Endodermal cell (in vitro differentiated cells): Measurements from ENCODE around the gene NF1. TPM values are rescaled to one million over a fixed set of nuclear protein-coding genes. Genes with fewer than 3 reads are reported as not detected.

Source experiments
- DNase-seq: peaks from one replicate; pipeline ENCODE4 v3.0.0-alpha.2; 2017
- H3K27ac ChIP-seq: 2 replicates; pipeline ENCODE4 v1.5.1; 2013; ENCODE audit warnings: mild to moderate bottlenecking, low read depth, low read length, moderate library complexity
- H3K27me3 ChIP-seq: 2 replicates; pipeline ENCODE4 v1.6.1; 2013; ENCODE audit warnings: mild to moderate bottlenecking, low read length, moderate library complexity; ENCODE audit not compliant: insufficient read depth, control insufficient read depth, poor library complexity, severe bottlenecking
- H3K36me3 ChIP-seq: 2 replicates; pipeline ENCODE4 v1.7.0; 2013; ENCODE audit warnings: mild to moderate bottlenecking, low read length, moderate library complexity; ENCODE audit not compliant: control insufficient read depth, insufficient read depth
- H3K4me1 ChIP-seq: one replicate; pipeline ENCODE4 v1.7.0; 2013; ENCODE audit warnings: low read length; ENCODE audit not compliant: control insufficient read depth, insufficient read depth
- H3K4me3 ChIP-seq: 2 replicates; pipeline ENCODE4 v1.5.1; 2013; ENCODE audit warnings: mild to moderate bottlenecking, low read length, moderate library complexity
- H3K9ac ChIP-seq: 2 replicates; pipeline ENCODE4 v1.6.1; 2013; ENCODE audit warnings: mild to moderate bottlenecking, low read length, moderate library complexity; ENCODE audit not compliant: poor library complexity, severe bottlenecking; ENCODE audit errors: extremely low read depth
- H3K9me3 ChIP-seq: 2 replicates; pipeline ENCODE4 v1.6.1; 2013; ENCODE audit warnings: mild to moderate bottlenecking, low read length, moderate library complexity; ENCODE audit not compliant: control insufficient read depth
- H3K27ac Mint-ChIP-seq: 2 replicates; pipeline ENCODE4 v1.8.0; 2020; ENCODE audit warnings: mixed read lengths
- H3K27me3 Mint-ChIP-seq: 2 replicates; pipeline ENCODE4 v1.8.0; 2021; ENCODE audit warnings: mild to moderate bottlenecking, mixed read lengths; ENCODE audit not compliant: insufficient read depth
- H3K36me3 Mint-ChIP-seq: 2 replicates; pipeline ENCODE4 v1.8.0; 2020; ENCODE audit warnings: low read depth, mixed read lengths
- H3K4me1 Mint-ChIP-seq: 2 replicates; pipeline ENCODE4 v1.8.0; 2020; ENCODE audit warnings: mixed read lengths
- H3K4me3 Mint-ChIP-seq: 2 replicates; pipeline ENCODE4 v1.8.0; 2020; ENCODE audit warnings: mild to moderate bottlenecking, moderate library complexity, mixed read lengths
- H3K9me3 Mint-ChIP-seq: 2 replicates; pipeline ENCODE4 v1.8.0; 2020; ENCODE audit warnings: mild to moderate bottlenecking, mixed read lengths
- CTCF ChIP-seq: fragments of 200-600 bp; sonication (generic); conservative IDR thresholded peaks from 2 replicates; pipeline ENCODE4 v1.5.0; 2021; ENCODE audit warnings: antibody characterized with exemption, mild to moderate bottlenecking
- WGBS, 2 experiments: methylation state at CpG; one replicate each; pipeline versions ENCODE4 v1.1.5 to v1.1.7; 2013; ENCODE audit warnings: missing lambda C conversion rate in 2 of 2, mixed read lengths in 1 of 2; ENCODE audit not compliant: insufficient coverage in 1 of 2, insufficient read length in 1 of 2; 5-methylcytosine and 5-hydroxymethylcytosine counted together
- total RNA-seq, 2 donors: library from RNA; stranded (reverse); fragmentation: NEBNext Ultra II Directional in 1 of 2; extraction: Animal tissue kit (Norgen Biotek cat#: 25700) in 1 of 2; gene quantifications; 2 replicates in 1 of 2; 3 replicates in 1 of 2; pipeline ENCODE4 v1.2.1, GENCODE V29; 2021

Gene NF1
- total RNA-seq, 2 donors from 2014 or later = 61.9 to 69.3 TPM

- no peak for DNase-seq
- 92 to 93% methylated on average over 2 to 4 of the region's 4 CpGs for WGBS, 2 experiments
Measured at GRCh38 chr17:31134576-31134975, 39.8 kb downstream of the NF1 start.

GRCh38 chr17:31136319-31136718 lies 41.5 kb downstream of the NF1 start:
- H3K9ac ChIP-seq = no peak overlapping the region
- TF ChIP-seq CTCF = no peak
- Mint-ChIP-seq H3K27ac (no peak overlapping the region), H3K4me3 (no peak overlapping the region), H3K9me3 (no peaks in the 10 kb centered on the region), H3K36me3 (peaks cover 32% of the 10 kb centered on the region), H3K4me1 (peaks cover 10% of the 10 kb centered on the region), H3K27me3 (no peaks in the 10 kb centered on the region)
- H3K9me3 ChIP-seq = no peaks in the 10 kb centered on the region
- no peaks in the 10 kb centered on the region for H3K4me1 ChIP-seq
- H3K27me3 ChIP-seq = no peaks in the 10 kb centered on the region
- no peak overlapping the region for H3K4me3 ChIP-seq
- WGBS, 2 experiments = 90% methylated on average over 2 of the region's 2 CpGs; no CpG with 5 or more reads in 1 of the 2 experiments
- H3K36me3 ChIP-seq = peaks cover 17% of the 10 kb centered on the region
- DNase-seq = no peak
- H3K27ac ChIP-seq = no peak overlapping the region

More at GRCh38 chr17:31134576-31134975, 39.8 kb downstream of the NF1 start:
- H3K9me3 ChIP-seq = no peaks in the 10 kb centered on the region
- no peak for TF ChIP-seq CTCF
- H3K36me3 ChIP-seq = peaks cover 17% of the 10 kb centered on the region
- H3K36me3 Mint-ChIP-seq = peaks cover 32% of the 10 kb centered on the region
- H3K9me3 Mint-ChIP-seq = no peaks in the 10 kb centered on the region
- H3K9ac ChIP-seq = no peak overlapping the region
- no peak overlapping the region for H3K4me3 Mint-ChIP-seq
- H3K4me1 ChIP-seq = no peaks in the 10 kb centered on the region
- H3K27me3 Mint-ChIP-seq = no peaks in the 10 kb centered on the region
- peaks cover 10% of the 10 kb centered on the region for H3K4me1 Mint-ChIP-seq
- no peaks in the 10 kb centered on the region for H3K27me3 ChIP-seq
- no peak overlapping the region for H3K27ac ChIP-seq
- no peak overlapping the region for H3K4me3 ChIP-seq
- no peak overlapping the region for H3K27ac Mint-ChIP-seq

GRCh38 chr17:31140111-31140510 lies 45.3 kb downstream of the NF1 start:
- Histone ChIP-seq H3K27me3 (no peaks in the 10 kb centered on the region), H3K4me3 (no peak overlapping the region), H3K9ac (no peak overlapping the region), H3K4me1 (no peaks in the 10 kb centered on the region), H3K36me3 (peaks cover 17% of the 10 kb centered on the region), H3K27ac (no peak overlapping the region), H3K9me3 (no peaks in the 10 kb centered on the region)
- H3K9me3 Mint-ChIP-seq = no peaks in the 10 kb centered on the region
- WGBS, 2 experiments = 97 to 100% methylated on average over 2 of the region's 3 CpGs
- H3K36me3 Mint-ChIP-seq = peaks cover 32% of the 10 kb centered on the region
- no peak overlapping the region for H3K4me3 Mint-ChIP-seq
- no peak for TF ChIP-seq CTCF
- no peaks in the 10 kb centered on the region for H3K27me3 Mint-ChIP-seq
- no peak for DNase-seq
- peaks cover 27% of the 10 kb centered on the region for H3K4me1 Mint-ChIP-seq
- H3K27ac Mint-ChIP-seq = no peak overlapping the region
